HG02571 (cell line): ENCODE results near the gene HEPACAM.

ENCODE experiments used
- ATAC-seq: cut with Tn5 transposase; IDR thresholded peaks from one replicate; pipeline ENCODE4 v1.9.1; 2021; ENCODE audit warnings: mild to moderate bottlenecking, moderate library complexity; ENCODE audit not compliant: unreplicated experiment

HEPACAM gene

DNA sequence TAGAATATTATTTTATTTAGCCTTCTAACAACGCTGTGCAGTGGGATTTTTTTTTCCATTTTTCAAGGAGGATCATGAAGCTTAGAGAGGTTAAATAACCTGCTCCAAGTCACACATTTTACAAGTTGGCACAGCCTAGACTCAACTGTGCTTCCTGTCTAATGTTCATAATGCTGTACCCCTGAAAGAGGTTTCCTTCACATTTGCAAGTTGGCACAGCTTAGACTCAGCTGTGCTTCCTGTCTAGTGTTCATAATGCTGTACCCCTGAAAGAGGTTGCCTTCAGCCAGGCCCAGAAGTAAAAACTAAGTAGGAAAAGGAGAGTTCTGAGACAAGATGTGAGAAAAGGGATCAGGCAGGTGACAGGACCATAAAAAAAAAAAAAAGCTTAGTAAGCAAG, 7.9 kb upstream of the HEPACAM start:
- no peak for ATAC-seq

GRCh38 chr11:124943254-124943616, 7.4 kb upstream of the HEPACAM start:
- no peak for ATAC-seq

GRCh38 chr11:124942466-124943253, 6.8 kb upstream of the HEPACAM start:
- no peak for ATAC-seq

DNA sequence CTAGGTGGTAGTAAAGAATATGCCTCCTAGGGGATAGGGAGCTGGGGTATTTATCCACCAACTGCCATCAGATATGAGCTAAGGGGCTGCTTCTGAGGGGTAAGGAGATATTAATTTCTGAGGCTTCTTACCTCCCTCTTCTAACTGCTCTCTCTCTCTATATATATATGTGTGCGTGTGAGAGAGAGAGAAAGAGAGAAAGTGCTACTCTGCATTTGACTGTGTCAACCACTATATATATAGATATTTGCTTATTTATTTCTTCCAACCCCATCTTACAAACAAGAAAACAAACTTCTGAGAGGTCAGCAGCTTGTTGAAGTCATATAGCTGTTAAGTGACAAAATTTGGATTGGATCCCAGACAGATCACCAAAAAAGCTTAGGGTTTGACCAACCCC, 5.9 kb upstream of the HEPACAM start:
- peak; percentile 63 for ATAC-seq

- ATAC-seq: no peak
These were observed 3.1 kb upstream of the HEPACAM start for GRCh38 chr11:124938970-124939369.

- ATAC-seq: no peak
These were observed 2.4 kb upstream of the HEPACAM start for GRCh38 chr11:124938206-124938765.

GRCh38 chr11:124937336-124937935, 1.6 kb upstream of the HEPACAM start:
- ATAC-seq: no peak

- ATAC-seq: no peak
These were observed 842 bp downstream of the HEPACAM start for GRCh38 chr11:124934862-124935547.

GRCh38 chr11:124930799-124931198, 5.0 kb downstream of the HEPACAM start:
- no peak for ATAC-seq

- ATAC-seq: no peak
These were observed 6.7 kb downstream of the HEPACAM start for GRCh38 chr11:124928942-124929665.

- ATAC-seq: no peak
These were observed 12.6 kb downstream of the HEPACAM start for GRCh38 chr11:124923296-124923695.

- no peak for ATAC-seq
These were observed 13.0 kb downstream of the HEPACAM start for GRCh38 chr11:124922831-124923230.

DNA sequence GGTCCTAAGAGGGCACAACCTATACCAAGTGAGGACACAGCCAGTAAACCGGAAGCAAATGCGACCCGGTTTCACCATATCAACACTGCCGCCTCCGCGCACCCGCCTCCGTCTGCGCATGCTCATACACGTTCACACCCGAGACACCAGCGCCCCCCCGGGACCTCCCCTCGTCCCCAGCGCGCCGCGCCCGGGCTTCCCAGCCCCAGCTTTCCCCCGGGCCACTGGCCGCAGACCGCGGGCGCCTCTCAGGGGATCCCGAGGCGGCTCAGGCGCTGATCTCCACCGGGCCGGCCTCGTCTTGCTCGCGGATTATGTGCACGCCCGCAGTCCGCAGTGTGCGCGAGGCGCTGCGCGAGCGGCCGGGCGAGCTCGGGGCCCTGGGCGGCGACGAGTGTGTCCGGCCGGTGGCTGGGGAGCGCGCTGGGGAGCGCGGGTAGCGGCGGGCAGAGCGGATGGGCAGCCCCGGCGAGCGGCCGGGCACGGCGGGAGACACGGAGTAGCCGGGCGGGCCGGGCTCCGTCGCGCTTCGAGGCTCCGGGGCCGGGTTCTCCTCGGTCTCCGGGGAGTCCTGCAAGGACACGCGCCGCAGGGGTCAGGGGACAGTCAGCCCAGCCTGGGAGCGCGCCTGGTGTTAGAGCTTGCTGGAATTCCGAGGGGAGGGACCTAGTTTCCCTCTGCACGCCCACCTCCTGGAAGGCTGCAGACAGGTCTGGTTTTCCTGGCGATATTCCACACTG, 14.8 kb downstream of the HEPACAM start:
- no peak for ATAC-seq

- no peak for ATAC-seq
These were observed 15.5 kb downstream of the HEPACAM start for GRCh38 chr11:124920356-124920755.

- no peak for ATAC-seq
These were observed 15.9 kb downstream of the HEPACAM start for GRCh38 chr11:124919898-124920297.

DNA sequence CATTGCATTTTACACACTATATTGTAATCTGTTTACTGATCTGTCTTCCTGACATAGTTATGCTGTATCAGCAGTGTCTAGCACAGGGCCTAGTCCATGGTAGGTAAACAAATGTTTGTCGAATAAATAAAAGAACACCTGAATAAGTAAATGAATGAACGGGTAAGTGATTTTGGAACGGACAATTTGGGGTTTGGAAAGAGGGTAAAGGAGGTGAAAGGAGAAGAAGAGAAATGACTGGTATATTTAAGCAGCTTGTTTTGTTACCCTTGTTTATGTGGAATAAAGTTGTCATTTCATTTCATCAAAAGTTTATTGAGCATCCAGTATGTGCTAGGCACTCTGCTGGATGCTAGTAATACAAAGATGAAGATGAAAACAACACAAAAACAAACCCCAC, 16.9 kb downstream of the HEPACAM start, which contains the start of gene HEPN1:
HEPN1 (plus strand) TSS at position 301 of the 400 bp plus-strand sequence.
- ATAC-seq: no peak

DNA sequence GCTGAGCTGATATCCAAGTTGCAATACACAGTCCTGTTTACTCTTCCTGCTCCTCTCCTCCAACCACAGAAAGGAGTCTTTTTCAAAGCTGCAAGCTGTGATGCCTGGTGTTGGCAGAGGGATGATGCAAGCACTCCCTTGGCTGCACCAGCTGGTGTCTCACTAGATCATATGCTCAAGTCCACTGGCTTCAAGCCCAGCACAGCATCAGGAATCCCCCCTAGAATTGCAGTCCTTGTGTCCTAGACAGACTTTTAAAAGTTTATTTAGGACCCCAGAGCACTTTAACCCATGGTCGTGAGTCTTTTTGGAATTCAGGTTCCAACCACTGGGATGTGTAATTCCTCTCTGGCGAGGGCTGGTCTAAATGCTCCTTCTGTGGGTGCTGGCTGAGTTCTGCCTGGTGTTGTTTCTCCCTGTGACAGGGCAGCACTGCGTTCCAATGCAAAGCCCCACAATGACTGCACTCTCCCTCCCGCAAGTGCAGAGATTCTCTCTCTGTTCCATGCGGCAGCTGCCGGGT, 18.7 kb downstream of the HEPACAM start:
- ATAC-seq: no peak

GRCh38 chr11:124916370-124916710, 19.5 kb downstream of the HEPACAM start:
- no peak for ATAC-seq

- ATAC-seq: no peak
These were observed 20.1 kb downstream of the HEPACAM start for GRCh38 chr11:124915541-124916369.
